GM19023 (cell line): ENCODE data around the gene XYLT1.

ENCODE experiments used
- ATAC-seq: cut with Tn5 transposase; IDR thresholded peaks from one replicate; pipeline ENCODE4 v1.9.1; 2021; ENCODE audit warnings: mild to moderate bottlenecking, moderate library complexity; ENCODE audit not compliant: unreplicated experiment

The XYLT1 gene

DNA sequence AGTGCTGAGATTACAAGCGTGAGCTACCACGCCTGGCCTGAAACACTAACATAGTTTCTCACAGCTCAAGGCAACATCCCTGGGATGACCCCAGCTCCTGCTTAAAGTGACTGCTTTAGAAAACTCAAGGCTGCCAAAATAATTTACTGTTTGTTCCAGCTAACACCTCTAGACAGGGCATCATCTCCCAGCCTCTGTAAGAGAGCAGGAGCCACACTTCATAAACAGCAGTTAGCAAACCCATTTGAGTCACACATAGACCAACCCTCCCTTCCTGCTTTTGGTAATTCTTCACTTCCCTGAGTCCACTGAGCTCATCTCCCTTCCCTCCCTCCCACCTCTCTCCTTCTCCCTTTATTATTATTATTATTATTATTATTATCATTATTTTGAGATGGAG is 201.3 kb downstream of the XYLT1 start:
- no peak for ATAC-seq

- no peak for ATAC-seq
Observed at GRCh38 chr16:17266608-17267313, 204.0 kb downstream of the XYLT1 start.

GRCh38 chr16:17265154-17265553 is 205.6 kb downstream of the XYLT1 start:
- ATAC-seq = no peak

DNA sequence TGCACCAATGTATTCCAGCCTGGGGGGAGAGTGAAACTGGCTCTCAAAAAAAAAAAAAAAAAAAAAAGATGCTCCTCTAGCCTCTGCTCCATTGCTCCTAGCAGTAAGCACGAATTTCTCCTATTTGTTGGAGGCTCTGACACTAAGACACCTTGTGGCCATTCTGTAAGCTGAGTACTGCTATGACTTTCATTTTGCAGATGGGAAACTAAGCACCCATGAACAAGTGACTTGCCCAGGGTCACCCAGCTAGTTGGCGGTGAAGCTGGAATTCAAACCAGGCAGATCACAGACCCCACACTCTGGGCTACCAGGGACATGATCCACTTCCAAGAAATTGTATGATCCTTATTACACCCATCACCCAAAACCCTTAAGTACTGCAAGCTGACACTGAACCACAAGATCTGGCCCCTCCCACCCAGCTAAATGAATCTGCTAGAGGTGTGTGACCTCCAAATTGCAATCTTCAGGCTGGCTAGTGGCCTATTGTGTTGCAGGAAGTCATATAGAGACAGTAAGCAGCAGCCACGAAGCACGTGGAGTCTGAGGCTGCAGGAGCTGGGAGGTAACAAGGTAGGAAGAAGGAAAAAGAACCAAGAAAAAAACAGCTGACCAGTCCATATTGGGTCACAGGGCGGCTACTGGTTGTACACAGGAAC is 209.4 kb downstream of the XYLT1 start:
- no peak for ATAC-seq

DNA sequence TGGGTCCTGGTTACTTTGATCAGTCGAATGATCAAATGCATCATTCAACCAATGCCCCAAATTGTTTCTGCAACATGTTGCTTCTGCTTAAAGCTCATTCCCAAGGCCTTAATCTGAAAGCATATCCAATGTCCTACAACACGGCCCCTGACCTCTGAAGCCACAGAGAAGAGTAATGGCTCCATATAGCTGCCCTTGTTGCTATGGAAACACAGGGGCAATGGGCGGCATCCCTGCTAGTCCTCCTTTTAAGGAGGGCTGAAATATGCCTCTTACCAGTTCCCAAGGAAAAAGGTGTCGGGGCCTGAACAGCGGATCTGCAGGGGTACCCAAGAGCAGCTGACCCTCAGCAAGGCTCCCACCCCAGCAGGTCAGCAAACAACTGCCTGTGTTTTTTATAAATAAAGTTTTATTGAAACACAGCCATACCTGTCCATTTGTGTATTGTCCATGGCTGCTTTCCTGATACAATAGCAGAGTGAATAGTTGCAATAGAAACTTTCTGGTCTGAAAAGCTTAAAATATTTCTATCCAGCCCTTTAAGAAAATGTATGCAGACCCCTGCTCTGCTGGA is 210.4 kb downstream of the XYLT1 start:
- no peak for ATAC-seq

DNA sequence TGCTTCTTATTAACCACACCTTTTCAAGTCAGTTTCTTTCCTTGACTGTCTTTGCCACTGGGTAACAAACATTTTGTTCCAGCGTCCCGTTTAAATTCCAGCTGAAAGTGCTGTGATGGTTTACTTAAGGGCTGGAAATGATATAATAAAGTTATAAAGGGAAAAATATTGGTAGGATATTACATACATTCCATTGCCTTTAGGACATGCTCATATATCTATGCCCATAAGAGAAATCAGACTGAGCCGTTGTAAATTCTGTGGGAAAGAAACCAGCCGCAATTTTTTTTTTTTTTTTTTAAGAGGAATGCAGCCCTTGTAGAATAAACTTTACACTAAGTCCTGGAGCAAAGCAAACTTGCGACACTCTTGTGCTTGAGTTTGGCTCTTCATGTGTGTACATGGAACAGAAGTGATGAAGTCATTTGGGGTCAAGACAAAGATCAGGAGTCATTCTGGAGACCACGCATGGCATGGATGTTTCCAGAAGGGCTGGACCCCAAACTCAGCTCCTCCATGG is 210.9 kb downstream of the XYLT1 start:
- ATAC-seq = no peak

- peak; percentile 77 for ATAC-seq
Observed at GRCh38 chr16:17258848-17259713, 211.7 kb downstream of the XYLT1 start.

- ATAC-seq = no peak
Observed at GRCh38 chr16:17258077-17258599, 212.6 kb downstream of the XYLT1 start.

DNA sequence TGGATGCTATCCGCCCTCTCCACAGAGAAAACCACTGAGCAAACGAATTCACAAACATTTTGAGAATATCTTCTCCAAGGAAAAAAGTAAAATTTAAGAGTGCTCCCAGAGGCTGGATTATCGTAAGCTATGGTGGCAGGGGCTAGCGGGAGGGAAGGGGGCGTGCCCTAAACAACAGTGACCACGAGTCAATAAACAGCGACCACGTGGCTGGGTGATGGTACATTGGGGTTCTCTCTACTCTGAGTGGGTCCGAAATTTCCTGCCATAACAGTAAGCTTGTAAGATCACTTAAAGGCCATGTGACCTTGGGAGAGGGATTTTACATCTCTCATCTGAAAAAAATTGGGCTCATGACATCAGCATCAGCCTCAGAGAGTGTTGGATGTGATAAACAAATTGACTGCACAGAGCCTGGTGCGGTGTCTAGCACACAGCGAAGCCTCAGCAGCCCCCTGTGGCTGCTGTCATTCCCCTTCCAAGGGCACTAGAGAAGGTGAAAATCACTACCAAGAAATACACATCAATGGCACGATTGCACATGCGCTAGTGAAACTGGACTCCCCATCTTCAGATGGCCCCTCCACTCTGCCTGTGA is 213.2 kb downstream of the XYLT1 start:
- ATAC-seq = no peak

GRCh38 chr16:17252701-17253100 is 218.1 kb downstream of the XYLT1 start:
- no peak for ATAC-seq

DNA sequence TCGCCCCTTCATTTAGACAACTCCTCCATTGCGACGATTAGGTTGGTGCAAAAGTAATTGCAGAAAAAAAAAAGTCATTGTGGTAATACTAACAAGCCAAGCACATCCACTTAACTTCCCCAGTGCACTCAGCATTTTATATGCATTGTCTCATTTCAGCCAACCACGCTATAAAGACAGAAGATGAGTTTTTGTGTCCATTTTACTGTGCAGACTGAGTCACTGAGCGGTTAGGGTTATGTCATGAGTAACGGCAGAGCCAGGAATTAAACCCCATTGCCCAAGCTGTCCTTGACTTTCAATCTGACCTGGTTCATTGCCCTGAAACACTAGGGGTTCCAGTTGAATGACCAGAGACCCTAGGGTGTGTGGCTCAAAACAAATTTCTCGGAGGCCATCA is 218.7 kb downstream of the XYLT1 start:
- ATAC-seq = no peak

- ATAC-seq = no peak
Observed at GRCh38 chr16:17251496-17251895, 219.3 kb downstream of the XYLT1 start.

DNA sequence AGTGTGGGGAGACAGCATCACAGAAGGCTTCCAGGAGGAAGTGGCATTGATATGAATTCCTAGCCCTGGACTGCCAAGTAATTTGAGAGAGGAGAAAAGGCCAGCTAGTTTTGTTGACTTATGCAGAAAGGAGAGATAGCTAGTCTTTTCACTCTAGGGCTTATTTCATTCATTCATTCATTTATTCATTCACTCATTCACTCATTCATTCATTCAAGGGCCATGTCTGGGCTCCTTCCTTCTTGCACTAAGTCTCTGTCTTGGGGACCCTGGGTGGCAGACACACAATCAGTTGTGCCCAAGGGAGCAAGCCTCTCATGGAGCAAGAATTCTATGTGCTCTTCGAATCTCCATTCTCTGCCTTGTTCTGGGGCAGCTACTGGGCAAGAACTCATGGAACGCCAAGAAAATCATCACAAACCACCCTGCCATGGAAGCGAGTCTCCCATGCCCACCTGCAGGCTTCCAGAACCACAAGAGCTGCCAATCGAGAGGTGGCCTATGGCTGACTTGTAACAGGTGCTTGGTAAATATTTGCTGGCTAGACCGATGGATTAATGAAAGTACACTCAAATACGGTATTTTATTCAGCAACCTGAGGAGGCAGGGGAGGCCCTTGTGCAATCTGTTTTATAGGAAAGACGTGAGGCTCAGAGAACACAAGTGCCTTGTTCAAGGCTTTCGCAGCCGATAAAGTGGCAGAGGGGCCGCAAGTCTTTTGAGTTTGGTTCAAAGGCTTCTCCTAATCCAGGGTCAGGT is 223.6 kb downstream of the XYLT1 start:
- ATAC-seq = no peak

DNA sequence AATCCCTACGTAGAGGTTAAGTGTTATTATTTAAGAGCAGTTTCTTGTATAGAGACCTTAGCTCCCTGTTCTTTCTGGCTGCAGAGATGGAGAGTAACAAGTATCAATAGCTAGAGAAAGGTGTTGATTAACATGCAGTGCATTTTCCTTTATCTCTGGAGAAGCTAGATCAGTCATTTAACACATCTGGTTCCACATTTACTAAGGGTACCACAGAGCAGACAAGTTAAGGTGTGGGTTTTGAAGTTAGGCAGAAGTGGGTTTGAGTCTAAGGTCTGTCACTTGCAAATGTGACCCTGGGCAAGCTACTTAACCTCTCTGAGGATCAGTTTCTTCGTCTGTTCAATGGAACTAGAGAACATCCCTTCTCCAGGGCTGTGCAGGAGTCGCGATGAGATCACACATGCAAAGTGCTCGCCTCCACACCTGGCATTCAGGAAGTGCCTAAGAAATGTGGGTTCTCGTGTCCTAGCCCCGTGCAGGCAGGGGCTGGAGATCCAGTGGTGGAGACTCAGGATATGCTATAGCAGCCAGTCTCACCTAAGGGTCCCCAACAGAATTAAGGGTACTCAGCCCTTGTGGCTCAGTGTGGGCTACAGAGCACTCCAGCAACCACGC is 224.4 kb downstream of the XYLT1 start:
- ATAC-seq = no peak

- no peak for ATAC-seq
Observed at GRCh38 chr16:17245776-17246175, 225.0 kb downstream of the XYLT1 start.

DNA sequence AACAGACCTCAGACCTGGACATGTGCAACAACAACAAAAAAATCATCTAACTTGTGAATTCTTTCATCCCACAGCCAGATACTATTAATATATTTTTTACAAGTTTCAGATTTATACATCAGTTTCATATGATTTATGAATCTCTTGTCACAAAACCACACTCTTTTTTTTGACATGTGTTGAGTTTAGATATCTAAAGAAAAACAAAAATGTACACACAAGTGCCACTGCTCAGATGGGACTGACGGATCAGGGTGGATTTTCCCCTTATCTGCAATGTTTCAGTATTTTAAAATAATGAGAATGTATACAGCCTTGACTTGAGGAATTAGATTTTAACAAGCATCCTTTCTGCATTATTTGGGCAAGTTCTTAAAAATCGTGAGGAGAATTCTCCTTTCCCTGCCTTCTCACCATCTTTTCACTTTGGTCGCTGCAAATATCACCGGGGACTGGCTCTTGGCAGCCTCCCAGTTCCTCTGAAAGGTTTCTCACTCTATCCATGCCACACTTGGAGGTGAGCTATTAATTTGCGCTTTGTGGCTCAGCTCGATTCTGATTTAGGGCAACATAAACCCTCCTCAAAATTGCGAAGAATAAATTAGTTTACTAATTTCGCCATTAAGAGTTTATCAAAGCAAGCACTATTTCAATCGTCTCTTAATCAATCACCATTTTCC is 225.7 kb downstream of the XYLT1 start:
- ATAC-seq = no peak

- no peak for ATAC-seq
Observed at GRCh38 chr16:17241264-17241835, 229.4 kb downstream of the XYLT1 start.

DNA sequence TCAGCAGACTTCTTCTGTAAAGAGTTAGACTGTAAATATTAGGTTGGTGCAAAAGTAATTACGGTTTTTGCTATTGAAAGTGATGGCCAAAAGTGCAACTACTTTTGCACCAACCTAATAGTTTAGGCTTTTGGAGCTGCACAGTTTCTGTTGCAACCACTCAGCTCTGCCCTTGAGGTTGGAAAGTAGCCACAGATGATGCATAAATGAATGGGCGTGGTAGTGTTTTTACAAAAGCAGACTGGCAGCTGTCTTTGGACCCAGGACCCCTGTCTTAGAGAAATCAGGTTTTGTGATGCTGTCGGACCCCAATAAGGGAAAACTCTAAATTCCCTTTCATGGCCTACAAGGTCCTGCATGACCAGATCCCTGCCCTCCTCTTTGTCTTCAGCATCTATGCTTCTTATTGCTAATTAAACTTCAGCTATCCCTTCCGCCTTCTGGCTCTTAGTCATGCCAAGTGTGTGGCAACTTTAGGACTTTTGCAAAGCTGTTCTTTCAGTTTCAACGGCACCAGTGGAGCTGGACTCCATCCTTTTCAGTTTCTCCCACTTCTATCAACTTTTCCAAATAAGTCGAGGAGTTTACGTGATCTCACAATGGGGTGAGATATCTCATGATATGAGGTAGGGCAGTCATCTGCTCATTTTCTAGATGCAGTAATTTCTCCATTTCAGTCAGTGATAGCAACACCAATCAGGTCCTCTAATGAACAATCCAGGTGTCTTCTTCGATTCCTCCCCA is 232.3 kb downstream of the XYLT1 start:
- no peak for ATAC-seq
